Left hindlimb (tissue), 1 donor: ENCODE results near the gene BLOC1S1.
A peak's percentile ranks its signal among the peaks of the same experiment; 100 is the strongest.

ENCODE experiments used
- DNase-seq: peaks from one replicate; pipeline ENCODE4 v3.0.0-alpha.2; 2018

Gene BLOC1S1

GRCh38 chr12:55712700-55713415, 3.0 kb upstream of the BLOC1S1 start:
- peak; percentile 11 for DNase-seq

- DNase-seq: no peak
Observed at GRCh38 chr12:55713721-55714120, 2.1 kb upstream of the BLOC1S1 start.

DNA sequence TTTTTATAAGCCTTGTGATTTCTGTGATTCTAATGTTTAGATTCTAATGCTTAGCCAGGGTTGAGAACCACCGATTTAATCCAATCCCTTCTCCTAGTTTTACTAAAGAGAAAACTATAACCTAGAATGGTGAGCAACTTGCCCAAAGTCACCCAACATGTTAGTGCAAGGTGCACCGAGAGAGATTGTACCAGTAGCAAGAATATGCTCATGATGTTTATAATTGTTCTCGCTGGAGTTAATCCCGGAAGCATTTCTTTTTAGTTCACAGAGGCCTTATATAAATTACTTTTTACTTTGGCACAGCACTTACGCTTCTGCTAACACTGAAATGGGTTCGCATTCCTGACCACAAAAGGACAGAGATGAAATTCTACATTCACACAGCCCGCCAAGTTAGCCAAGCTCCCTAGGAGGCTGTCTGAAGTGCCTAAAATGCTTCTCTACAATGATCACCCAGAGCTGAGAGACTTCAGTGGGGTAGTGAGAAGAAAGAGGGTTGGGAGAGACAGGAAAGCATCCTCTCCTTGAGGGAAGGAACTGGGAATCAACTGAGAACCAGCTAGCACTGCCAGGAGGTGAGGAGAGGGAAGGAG, 579 bp upstream of the BLOC1S1 start:
- no peak for DNase-seq

DNA sequence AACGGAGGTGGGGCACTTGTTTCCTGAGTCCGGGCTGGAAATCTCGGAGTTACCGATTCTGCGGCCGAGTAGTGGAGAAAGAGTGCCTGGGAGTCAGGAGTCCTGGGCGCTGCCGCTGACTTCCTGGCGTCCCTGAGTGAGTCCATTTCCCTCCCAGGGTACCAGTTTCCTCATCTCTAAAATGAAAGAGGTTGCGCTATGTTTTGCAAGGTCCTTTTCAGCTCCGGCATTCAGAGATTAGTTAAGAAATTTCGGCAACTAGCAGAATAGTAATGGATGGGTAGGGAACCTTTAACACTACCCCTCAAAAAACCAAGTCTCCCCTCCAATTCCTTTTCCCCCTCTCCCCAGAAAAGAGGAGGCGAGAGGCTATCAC, 724 bp downstream of the BLOC1S1 start:
- no peak for DNase-seq

- peak; percentile 49 for DNase-seq
Observed at GRCh38 chr12:55717011-55718007, 1.5 kb downstream of the BLOC1S1 start.

DNA sequence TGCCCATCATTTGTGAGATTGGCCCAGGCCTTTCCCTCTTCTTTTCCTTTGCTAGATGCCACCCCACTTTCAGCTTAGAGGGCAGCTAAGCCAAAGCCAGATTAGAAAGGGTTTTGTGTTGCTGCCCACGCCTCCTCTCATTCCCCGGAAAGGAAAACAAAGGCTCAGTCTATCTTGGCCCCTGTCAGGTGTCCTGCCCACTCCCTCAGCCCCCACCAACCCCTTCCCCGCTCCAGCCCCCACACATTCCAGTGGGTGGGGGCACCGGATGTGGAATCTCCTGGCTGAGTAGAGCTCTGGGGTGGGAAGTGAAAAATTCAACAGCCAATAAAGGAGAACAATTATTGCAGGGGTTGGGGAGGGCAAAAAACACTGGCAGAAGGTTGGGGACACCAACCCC, 2.2 kb downstream of the BLOC1S1 start:
- DNase-seq: peak; percentile 63

- DNase-seq: peak; percentile 61
Observed at GRCh38 chr12:55718624-55719275, 2.9 kb downstream of the BLOC1S1 start.

DNA sequence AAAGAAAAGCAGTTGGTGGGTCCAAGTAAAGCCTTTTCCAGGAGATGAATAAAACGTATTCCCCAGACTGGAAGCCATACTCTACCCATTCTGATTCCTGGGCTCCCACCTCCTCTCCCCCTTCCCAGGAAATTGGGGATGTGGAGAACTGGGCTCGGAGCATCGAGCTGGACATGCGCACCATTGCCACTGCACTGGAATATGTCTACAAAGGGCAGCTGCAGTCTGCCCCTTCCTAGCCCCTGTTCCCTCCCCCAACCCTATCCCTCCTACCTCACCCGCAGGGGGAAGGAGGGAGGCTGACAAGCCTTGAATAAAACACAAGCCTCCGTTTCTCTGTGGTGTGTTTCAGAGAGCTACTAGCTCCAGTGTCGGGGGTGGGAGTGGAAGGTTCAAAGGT, 3.5 kb downstream of the BLOC1S1 start:
- peak; percentile 19 for DNase-seq

- DNase-seq: peak; percentile 80
Observed at GRCh38 chr12:55720071-55720564, 4.3 kb downstream of the BLOC1S1 start, which contains the start of gene RDH5. Gene RDH5 (plus strand): TSS chr12:55720393. CDS start chr12:55721185, 792 bp downstream.

DNA sequence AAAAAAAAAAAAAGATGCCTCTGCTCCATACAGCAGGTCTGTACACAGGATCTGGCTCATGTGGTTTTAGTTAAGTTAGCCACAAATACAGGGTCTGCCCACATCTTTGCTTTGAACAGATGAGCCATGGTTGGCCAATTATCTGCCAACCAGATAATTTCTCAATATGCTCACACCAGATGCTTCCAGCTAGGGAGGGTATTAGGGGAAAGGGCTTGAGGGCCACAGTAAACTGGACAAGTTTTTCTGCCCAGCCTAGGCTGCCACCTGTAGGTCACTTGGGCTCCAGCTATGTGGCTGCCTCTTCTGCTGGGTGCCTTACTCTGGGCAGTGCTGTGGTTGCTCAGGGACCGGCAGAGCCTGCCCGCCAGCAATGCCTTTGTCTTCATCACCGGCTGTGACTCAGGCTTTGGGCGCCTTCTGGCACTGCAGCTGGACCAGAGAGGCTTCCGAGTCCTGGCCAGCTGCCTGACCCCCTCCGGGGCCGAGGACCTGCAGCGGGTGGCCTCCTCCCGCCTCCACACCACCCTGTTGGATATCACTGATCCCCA, 5.1 kb downstream of the BLOC1S1 start:
- DNase-seq: peak; percentile 67

DNA sequence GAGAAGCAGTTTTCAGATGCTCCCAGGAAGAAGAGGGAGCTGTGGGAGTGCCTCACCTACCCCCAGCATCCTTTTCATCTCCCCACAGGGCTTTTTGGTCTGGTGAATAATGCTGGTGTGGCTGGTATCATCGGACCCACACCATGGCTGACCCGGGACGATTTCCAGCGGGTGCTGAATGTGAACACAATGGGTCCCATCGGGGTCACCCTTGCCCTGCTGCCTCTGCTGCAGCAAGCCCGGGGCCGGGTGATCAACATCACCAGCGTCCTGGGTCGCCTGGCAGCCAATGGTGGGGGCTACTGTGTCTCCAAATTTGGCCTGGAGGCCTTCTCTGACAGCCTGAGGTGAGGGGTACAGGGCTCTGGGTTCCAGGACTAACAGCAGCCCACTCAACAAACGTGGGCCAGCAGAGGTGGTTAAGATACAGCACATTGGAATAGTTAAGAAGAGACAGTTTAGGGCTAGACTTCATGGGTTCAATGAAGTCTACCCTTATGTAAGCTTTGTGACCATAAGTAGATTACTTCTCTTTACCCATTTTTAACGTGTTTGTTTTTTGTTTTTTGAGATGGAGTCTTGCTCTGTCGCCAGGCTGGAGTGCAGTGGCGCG, 5.9 kb downstream of the BLOC1S1 start:
- DNase-seq: no peak

DNA sequence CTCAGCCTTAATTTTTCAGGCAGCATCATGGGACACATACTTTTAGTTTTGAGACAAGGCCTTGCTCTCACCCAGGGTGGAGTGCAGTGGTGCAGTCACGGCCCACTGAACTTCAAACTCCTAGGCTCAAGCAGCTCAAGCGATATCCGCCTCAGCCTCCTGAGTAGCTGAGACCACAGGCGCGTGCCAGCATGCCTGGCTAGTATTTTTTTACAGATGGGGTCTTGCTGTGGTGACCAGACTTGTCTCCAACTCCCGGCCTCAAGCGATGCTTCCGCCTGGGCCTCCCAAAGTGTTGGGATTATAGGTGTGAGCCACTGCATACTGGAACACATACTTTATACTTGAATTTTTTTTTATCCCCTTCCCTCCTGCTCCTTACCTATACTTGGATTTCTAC, 7.1 kb downstream of the BLOC1S1 start:
- no peak for DNase-seq

GRCh38 chr12:55723516-55724225, 7.8 kb downstream of the BLOC1S1 start:
- DNase-seq: no peak

- peak; percentile 79 for DNase-seq
Observed at GRCh38 chr12:55724226-55724939, 8.5 kb downstream of the BLOC1S1 start.

DNA sequence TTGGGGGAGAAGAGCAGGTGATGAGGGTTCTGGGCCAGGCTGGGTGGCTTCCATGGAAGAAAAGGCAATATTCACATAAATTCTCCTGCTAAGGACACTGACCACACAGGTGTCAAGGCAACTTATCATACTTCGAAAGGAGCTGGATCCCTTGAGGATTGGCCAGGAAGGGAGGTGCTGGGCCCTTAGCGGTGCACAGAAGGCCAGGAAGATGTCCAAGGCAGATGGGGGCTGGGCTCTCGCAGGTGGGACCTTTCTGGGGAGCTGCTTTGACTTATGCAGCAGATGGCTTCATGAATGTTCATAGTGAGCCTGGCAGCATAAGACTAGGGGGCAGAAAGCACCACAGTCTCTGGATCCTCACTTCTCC, 9.1 kb downstream of the BLOC1S1 start:
- DNase-seq: no peak

DNA sequence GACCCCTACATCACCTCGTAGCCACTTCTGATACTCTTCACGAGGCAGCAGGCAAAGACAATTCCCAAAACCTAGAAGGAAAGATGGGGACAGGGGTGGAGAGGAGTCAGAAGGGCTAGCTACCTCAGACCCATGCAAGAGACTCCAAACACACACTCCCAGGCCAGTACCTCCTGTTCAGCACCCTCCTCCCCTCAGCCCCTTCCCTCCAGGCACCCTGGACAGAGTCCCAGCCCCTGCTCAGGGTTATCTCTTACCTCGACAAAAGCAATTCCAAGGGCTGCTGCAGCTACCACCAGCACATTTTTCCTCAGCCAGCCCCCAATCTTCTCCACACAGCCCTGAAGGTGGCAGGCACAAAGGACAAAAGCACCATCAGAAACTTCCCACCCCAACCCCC, 9.7 kb downstream of the BLOC1S1 start:
- DNase-seq: no peak

- no peak for DNase-seq
Observed at GRCh38 chr12:55726971-55727370, 11.1 kb downstream of the BLOC1S1 start.

DNA sequence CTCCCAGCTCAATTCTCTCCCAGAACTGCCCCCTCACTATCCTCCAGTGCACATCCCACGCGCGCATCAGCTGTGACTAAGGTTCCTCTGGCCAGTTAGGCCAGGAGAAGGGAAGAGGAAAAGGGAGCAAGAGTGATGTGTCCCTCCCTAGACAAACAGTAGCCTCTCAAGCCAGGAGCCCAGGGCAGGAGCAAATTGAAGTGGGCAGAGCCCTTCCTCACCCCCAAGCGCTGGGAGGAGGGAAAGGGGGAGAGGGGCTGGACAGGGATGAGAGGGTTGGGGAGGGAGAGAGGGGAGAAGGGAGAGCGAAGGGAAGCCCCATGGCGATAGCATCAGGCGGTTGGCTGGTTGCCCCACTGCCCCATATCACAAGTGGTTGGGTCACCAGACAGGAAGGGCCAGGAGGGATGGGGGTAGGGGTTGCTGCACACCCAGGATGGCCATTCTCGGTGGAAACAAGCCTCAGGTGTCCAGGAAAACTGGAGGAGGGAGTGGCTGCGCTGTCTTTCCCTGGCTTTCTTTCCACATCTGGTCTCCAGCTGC, 11.9 kb downstream of the BLOC1S1 start:
- DNase-seq: no peak

DNA sequence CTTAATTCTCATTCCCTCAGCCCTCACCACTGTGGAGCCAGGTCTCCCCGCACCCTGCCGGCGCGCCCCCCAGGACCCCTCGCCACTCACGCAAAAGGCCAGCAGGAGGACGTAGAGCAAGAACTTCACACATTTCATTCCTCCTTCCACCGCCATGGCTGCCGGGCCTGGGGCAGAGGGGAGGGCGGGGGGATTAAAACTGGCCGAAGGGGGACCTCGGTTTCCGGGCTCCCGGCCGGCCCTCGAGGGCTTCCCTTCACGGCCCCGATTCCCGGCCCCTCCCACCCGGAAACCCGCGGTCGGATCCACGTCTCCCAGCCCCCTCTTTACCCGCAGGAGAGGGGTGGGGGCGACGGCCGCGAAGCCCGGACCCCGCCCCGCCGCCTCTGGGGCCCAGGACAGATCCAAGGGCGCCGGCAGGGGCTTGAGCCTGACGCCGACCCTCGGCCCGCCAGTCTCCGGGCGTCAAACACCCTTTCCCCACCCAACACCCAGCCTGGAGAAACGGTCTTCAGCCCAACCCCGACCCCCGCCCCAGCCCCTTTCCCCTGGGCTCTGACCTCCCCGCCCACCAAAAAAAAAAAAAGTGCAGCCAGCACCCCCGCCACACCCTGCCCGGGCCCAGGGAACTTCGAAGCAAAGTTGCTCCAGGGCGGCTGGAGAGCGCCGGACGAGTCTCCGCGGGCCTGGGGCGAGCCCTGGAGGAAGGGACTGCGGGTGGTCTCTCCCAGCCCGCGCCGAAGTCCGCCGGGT, 12.5 kb downstream of the BLOC1S1 start:
- peak; percentile 90 for DNase-seq
